ENCODE data around the gene SIAH2. TPM values are rescaled to one million over a fixed set of nuclear protein-coding genes. Genes with fewer than 3 reads are reported as not detected.
A peak's percentile ranks its signal among the peaks of the same experiment; 100 is the strongest.

Gene SIAH2
- total RNA-seq, 1 experiment from 2014 or later = 17.1 TPM

DNA sequence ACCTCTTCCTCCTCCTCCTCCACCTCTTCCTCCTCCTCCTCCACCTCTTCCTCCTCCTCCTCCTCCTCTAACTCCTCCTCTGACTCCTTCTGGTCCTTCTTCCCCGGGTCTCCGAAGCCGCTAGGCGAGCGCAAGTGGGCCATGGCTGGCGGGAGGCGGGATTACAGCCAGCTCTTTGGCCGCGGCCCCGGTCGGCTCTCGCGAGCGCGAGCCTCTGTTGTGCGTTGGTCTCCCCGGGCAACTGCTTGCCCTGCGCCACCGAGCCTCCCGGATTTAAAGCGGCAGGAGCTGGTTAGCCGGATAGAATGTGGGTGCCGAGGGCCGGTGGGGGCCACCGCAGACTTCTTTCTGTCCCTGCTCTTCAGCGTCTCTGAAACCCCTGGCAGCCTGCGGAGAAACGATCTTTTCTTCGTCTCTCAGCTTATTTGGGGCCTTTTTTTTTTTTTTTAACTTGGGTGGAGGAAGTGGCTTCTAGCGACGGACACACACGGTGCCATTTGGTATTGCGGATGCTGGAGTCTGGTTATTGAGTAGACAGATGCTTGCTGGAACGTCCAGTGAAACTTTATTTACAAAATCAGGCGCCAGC lies 59.1 kb downstream of the SIAH2 start, which contains the start of gene ERICH6 (continued):
- no peak for TF ChIP-seq FOXP4 (CRISPR knock-in tag; IDR thresholded peaks at IDR 0.05)
- TF ChIP-seq ZBTB43 (CRISPR knock-in tag; IDR thresholded peaks at IDR 0.05) = no peak
- no peak for TF ChIP-seq ZNF671 (CRISPR knock-in tag; IDR thresholded peaks at IDR 0.05)
- no peak for TF ChIP-seq ZNF121 (CRISPR knock-in tag; IDR thresholded peaks at IDR 0.05)
- TF ChIP-seq, protein P1, sequence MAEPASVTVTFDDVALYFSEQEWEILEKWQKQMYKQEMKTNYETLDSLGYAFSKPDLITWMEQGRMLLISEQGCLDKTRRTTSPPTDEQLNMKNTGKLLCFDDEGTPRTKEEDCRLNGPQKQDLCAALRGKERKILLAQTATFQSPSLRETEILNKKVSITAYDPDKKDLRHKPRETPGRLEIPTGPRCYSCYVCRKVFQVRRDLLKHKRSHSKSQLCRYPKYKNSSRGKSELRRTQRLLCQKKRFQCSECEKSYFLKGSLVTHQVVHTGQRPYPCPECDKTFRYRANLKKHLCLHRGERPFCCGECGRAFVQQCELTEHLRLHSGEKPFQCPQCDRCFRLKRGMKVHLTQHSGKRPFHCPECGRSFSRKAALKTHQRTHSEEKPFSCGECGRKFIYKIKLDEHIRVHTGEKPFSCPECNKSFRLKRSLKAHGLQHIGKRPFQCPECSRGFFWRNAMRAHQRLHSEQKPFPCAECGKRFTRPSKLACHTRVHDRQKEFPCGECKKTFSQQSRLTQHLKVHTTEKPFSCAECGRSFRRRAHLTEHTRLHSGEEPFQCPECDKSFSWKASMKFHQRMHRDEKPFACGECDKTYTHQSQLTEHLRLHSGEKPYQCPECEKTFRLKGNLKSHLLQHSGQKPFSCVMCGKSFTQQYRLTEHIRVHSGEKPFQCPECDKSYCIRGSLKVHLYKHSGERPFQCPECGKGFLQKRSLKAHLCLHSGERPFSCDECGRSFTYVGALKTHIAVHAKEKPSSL (CRISPR knock-in tag; conservative IDR thresholded peaks at IDR 0.05) = no peak
- no peak for TF ChIP-seq RORB (CRISPR knock-in tag; IDR thresholded peaks at IDR 0.05)

- Mint-ChIP-seq H3K9me3 (peaks cover 5% of the 10 kb centered on the region), H3K4me1 (no peaks in the 10 kb centered on the region), H3K4me3 (peak overlapping the region; percentile 86), H3K27ac (no peak overlapping the region), H3K36me3 (peaks cover 7% of the 10 kb centered on the region), H3K27me3 (ENCODE audit: low read depth) (peaks cover 5% of the 10 kb centered on the region; the same call in 1 of the 2 replicates)
- peak; percentile 37 for DNase-seq (ENCODE audit: low spot score)
- ATAC-seq = peak; percentile 75
- ChIA-PET POLR2A (interaction anchor here (0.5 to 1.1 kb wide), 9 partner anchors 29 to 1353 kb away, joined by 3 to 9 read pairs (median 3); no protein-coding TSS in a partner anchor), CTCF (interaction anchor here (0.8 to 1.6 kb wide), 3 partner anchors 46 to 186 kb away, joined by 3 to 8 read pairs (median 4); no protein-coding TSS in a partner anchor)
- 0 out of 2 replicates have a peak, but pooled peaks have one; percentile 12 for TF ChIP-seq FOXP4 (CRISPR knock-in tag; IDR thresholded peaks at IDR 0.05)
- TF ChIP-seq NFATC4 (CRISPR knock-in tag; IDR thresholded peaks at IDR 0.05) = no peak
- no peak for TF ChIP-seq OVOL2 (CRISPR knock-in tag; IDR thresholded peaks at IDR 0.05; ENCODE audit: borderline replicate concordance)
- TF ChIP-seq, protein P2, sequence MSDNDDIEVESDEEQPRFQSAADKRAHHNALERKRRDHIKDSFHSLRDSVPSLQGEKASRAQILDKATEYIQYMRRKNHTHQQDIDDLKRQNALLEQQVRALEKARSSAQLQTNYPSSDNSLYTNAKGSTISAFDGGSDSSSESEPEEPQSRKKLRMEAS (CRISPR knock-in tag; IDR thresholded peaks at IDR 0.05) = peak; percentile 68; the same call in 1 of the 2 replicates
- no peak for TF ChIP-seq TCF7 (CRISPR knock-in tag; IDR thresholded peaks at IDR 0.05; ENCODE audit: low read depth)
- TF ChIP-seq, protein P3, sequence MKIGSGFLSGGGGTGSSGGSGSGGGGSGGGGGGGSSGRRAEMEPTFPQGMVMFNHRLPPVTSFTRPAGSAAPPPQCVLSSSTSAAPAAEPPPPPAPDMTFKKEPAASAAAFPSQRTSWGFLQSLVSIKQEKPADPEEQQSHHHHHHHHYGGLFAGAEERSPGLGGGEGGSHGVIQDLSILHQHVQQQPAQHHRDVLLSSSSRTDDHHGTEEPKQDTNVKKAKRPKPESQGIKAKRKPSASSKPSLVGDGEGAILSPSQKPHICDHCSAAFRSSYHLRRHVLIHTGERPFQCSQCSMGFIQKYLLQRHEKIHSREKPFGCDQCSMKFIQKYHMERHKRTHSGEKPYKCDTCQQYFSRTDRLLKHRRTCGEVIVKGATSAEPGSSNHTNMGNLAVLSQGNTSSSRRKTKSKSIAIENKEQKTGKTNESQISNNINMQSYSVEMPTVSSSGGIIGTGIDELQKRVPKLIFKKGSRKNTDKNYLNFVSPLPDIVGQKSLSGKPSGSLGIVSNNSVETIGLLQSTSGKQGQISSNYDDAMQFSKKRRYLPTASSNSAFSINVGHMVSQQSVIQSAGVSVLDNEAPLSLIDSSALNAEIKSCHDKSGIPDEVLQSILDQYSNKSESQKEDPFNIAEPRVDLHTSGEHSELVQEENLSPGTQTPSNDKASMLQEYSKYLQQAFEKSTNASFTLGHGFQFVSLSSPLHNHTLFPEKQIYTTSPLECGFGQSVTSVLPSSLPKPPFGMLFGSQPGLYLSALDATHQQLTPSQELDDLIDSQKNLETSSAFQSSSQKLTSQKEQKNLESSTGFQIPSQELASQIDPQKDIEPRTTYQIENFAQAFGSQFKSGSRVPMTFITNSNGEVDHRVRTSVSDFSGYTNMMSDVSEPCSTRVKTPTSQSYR (CRISPR knock-in tag; IDR thresholded peaks at IDR 0.05) = no peak
- 0 out of 2 replicates have a peak, but pooled peaks have one; percentile 17 for TF ChIP-seq ZBTB21 (CRISPR knock-in tag; IDR thresholded peaks at IDR 0.05; ENCODE audit: borderline replicate concordance)
- no peak for TF ChIP-seq GTF2I (CRISPR knock-in tag; conservative IDR thresholded peaks at IDR 0.05)
- TF ChIP-seq ZNF396 (CRISPR knock-in tag; IDR thresholded peaks at IDR 0.05; ENCODE audit: borderline replicate concordance) = no peak
- TF ChIP-seq PREB (CRISPR knock-in tag; IDR thresholded peaks at IDR 0.05; ENCODE audit: borderline replicate concordance) = no peak
- no peak for TF ChIP-seq CBFB (CRISPR knock-in tag; IDR thresholded peaks at IDR 0.05; ENCODE audit: low read depth)
- no peak for TF ChIP-seq FOXJ3 (CRISPR knock-in tag; IDR thresholded peaks at IDR 0.05; ENCODE audit: borderline replicate concordance)
- 0 out of 2 replicates have a peak, but pooled peaks have one; percentile 46 for TF ChIP-seq NFE2L1 (CRISPR knock-in tag; IDR thresholded peaks at IDR 0.05)
- TF ChIP-seq ETV6 (CRISPR knock-in tag; IDR thresholded peaks at IDR 0.05) = 0 out of 2 replicates have a peak, but pooled peaks have one; percentile 87
- TF ChIP-seq ZNF232 (CRISPR knock-in tag; IDR thresholded peaks at IDR 0.05) = no peak
- TF ChIP-seq ZNF416 (CRISPR knock-in tag; IDR thresholded peaks at IDR 0.05) = no peak
- TF ChIP-seq TEAD1 (CRISPR knock-in tag; IDR thresholded peaks at IDR 0.05) = 0 out of 2 replicates have a peak, but pooled peaks have one; percentile 11
These were observed 59.6 kb downstream of the SIAH2 start for GRCh38 chr3:150703299-150703755.

All from WTC11 (cell line).